Astrocyte (in vitro differentiated cells and primary cell): Measurements from ENCODE around the gene FN3KRP.

Experiments
- EZH2 ChIP-seq: IDR thresholded peaks from 2 replicates; pipeline ENCODE4 v1.6.1; 2012; ENCODE audit warnings: mild to moderate bottlenecking, low read length, inconsistent platforms; ENCODE audit not compliant: insufficient read depth
- TF ChIP-seq, protein P1 (sequence below): IDR thresholded peaks from 2 replicates; pipeline ENCODE4 v1.5.1; 2011; ENCODE audit warnings: low read depth, mild to moderate bottlenecking, inconsistent platforms, low read length, moderate library complexity; ENCODE audit not compliant: insufficient read depth

DNA sequence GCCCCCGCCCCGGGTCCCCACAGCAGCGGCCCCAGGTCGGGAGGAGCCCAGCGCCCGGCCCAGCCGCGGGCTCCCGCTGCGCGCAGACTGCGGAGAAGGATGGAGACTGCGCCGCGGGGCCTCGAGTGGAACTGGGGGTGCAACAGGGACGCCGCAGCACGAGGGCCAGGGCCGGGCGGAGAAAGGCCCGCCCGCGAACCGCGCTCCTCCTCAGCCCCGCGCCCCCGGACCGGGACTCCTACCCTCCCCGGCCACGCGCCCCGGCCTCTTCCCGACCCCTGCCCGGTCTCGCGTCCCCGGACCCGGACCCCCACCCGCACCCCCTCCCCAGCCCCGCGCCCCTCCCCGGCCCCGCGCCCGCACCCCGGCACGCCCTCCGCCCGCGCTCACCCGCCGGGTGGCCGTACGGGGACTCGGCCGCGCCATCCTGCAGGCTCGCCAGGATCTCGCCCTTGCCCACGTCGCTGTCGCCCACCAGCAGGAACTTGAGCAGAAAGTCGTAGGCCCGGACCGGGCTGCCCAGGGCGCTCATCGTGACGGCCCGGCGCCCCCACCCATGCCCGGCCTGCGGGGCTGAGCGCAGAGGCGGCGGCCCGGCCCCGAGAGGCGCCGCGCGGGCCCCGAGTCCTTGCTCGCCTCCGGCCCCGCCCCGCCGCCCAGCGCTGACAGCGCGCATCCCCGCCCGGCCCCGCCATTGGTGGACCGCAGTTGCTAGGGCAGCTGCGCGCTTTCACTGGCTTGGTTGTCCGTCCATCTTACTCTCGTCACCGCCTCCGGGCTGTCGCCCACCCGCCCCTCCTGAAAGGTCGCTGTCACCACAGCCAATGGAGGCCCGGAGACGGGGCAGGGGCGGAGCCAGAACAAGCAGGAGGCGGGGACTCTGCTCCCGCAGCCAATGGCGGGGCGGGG, 18.2 kb upstream of the FN3KRP start, which contains the start of gene RAB40B:
- TF ChIP-seq, protein P1, sequence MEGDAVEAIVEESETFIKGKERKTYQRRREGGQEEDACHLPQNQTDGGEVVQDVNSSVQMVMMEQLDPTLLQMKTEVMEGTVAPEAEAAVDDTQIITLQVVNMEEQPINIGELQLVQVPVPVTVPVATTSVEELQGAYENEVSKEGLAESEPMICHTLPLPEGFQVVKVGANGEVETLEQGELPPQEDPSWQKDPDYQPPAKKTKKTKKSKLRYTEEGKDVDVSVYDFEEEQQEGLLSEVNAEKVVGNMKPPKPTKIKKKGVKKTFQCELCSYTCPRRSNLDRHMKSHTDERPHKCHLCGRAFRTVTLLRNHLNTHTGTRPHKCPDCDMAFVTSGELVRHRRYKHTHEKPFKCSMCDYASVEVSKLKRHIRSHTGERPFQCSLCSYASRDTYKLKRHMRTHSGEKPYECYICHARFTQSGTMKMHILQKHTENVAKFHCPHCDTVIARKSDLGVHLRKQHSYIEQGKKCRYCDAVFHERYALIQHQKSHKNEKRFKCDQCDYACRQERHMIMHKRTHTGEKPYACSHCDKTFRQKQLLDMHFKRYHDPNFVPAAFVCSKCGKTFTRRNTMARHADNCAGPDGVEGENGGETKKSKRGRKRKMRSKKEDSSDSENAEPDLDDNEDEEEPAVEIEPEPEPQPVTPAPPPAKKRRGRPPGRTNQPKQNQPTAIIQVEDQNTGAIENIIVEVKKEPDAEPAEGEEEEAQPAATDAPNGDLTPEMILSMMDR: no peak
- TF ChIP-seq EZH2: no peak
